Amygdala (tissue), 56 donors: Measurements from ENCODE around the gene NSFL1C.
A peak's percentile ranks its signal among the peaks of the same experiment; 100 is the strongest.

Source experiments
- DNase-seq, 56 donors: peaks; one replicate each; lab custom pipeline; 2025; lab: John Stamatoyannopoulos, UW

NSFL1C gene

DNA sequence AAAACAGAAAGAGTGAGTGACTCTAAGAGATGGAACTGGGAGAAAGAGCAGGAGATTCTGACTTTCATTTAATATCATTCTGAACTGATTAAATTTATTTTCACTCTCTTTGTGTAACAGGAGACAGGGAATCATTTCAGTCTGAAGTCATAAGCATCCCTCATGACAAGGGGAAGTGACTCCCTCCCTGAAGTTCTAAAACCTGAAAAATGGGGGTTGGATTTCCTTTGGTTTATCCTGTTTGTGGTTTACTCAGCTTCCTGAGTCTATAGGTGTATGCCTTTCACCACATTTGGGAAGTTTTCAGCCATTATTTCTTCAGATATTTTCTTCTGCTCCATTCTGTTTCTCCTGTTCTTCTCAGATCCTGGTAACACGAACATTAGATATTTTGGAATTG lies 70.4 kb downstream of the NSFL1C start:
- DNase-seq, result no peak

DNA sequence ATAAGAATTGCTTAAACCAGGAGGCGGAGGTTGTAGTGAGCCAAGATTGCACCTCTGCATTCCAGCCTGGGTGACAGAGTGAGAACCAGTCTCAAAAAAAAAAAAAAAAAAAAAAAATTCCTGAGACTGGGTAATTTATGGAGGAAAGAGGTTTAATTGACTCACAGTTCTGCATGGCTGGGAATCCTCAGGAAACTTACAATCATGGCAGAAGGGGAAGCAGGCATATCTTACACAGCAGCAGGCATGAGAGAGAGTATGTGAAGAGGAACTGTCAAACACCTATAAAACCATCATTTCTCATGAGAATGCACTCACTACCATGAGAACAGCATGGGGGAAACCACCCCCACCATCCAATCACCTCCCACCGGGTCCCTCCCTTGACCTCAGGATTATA lies 72.0 kb downstream of the NSFL1C start:
- no peak for DNase-seq

DNA sequence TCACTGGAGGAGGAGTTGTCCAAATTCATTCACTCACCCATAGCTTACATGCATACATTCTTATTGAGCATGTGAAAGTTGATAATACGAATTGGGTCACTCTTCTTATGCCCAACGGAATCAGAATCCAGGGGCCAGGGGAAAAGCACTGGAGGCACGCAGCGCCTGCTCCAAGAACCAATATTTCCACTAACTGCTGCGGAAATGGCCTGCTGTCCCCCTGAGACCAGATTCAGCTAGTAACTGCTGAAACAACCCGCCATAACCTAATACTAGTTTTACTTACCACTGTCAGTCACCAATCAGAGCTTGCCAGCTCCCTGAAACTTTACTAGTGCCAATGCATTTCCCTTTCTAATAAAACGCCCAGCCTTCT lies 73.2 kb downstream of the NSFL1C start:
- DNase-seq, result no peak

DNA sequence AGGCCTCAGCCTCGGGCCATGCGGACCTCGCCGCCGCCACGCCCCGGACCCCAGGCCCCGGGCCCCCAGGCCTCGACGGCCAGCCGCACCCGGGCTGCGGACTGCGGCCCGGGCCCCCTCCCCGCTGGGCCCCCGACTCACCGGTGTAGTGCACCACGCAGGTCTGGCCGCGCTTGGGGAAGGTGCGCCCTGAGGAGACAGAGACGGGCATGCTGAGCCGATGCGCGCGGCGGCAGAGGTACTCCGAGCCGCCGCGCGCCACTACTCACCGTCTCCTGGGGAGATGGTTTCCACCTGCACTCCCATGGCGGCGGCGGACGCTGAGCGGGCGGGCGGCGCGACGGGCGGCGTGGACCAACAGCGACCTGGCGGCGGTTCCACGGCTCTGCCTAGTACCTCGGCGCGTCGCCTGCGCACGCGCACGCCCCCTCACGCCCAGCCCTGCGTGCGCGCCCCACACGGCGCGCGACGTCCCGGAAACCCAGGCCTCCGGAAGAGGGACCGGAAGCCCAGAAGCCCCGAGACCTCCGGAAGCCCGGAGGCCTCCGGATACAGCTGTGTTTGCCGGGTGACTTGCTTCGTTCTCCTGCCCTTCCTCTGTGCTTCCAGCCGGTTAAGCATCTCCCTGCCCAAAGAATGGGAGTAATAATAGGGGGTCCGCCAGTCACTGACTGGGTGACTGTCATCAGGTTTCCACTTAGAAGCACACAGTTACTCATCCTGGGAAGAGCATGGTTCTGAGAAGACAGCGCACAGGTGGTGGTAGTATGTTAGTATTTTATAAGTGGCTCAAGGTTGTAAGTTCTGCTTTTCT lies 73.7 kb downstream of the NSFL1C start, which contains the start of gene FKBP1A:
Gene FKBP1A (minus strand): TSS at position 362 of the 814 bp plus-strand sequence. CDS start 56 bp downstream, at position 306.
- DNase-seq, result peak in 52 of 56 donors; percentile 43 to 91 (median 76)

DNA sequence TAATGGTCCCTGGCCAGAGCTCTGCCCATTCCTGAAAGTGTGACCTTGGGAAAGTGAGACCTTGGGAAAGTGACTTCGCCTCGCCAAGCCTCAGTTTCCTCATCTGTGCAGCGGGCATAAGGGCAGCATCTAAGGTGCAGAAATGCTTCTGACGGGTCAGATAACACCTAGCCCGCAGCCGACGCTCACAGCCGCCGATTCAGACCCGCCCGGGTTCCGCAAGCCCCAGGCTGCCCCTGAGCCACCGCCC lies 74.3 kb downstream of the NSFL1C start:
- DNase-seq, result no peak
